GM23338 (cell line): ENCODE measurements around the gene AVPR2. TPM values are rescaled to one million over a fixed set of nuclear protein-coding genes. Genes with fewer than 3 reads are reported as not detected.

Experiments used
- ATAC-seq: fragments of 200-7000 bp; cut with Tn5 transposase; 3 replicates; pipeline ENCODE4 v1.9.1; 2020
- DNase-seq: peaks from one replicate; pipeline ENCODE4 v3.0.0-alpha.2; 2015; ENCODE audit warnings: low spot score
- H2AFZ ChIP-seq: fragments of 200-600 bp; sonication (generic); 2 replicates; pipeline ENCODE4 v1.8.0; 2016; ENCODE audit warnings: antibody characterized with exemption, mild to moderate bottlenecking, moderate library complexity
- H3F3A ChIP-seq: fragments of 200-600 bp; sonication (generic); replicated peaks from 2 replicates; pipeline ENCODE4 v1.8.0; 2017; ENCODE audit warnings: antibody characterized with exemption, mixed run types, low read depth
- H3K27ac ChIP-seq: fragments of 200-600 bp; sonication (generic); 2 replicates; pipeline ENCODE4 v1.6.1; 2016; ENCODE audit warnings: low read depth
- H3K27me3 ChIP-seq: fragments of 200-600 bp; sonication (generic); 2 replicates; pipeline ENCODE4 v1.8.0; 2016; ENCODE audit warnings: mild to moderate bottlenecking, mixed run types, moderate library complexity; ENCODE audit not compliant: insufficient read depth
- H3K36me3 ChIP-seq: fragments of 200-600 bp; sonication (generic); 2 replicates; pipeline ENCODE4 v1.8.0; 2016; ENCODE audit warnings: mild to moderate bottlenecking; ENCODE audit not compliant: insufficient read depth
- H3K4me1 ChIP-seq: fragments of 200-600 bp; sonication (generic); 2 replicates; pipeline ENCODE4 v1.8.0; 2016; ENCODE audit warnings: mild to moderate bottlenecking, moderate library complexity; ENCODE audit not compliant: insufficient read depth
- H3K4me2 ChIP-seq: fragments of 200-600 bp; sonication (generic); 2 replicates; pipeline ENCODE4 v1.7.1; 2017; ENCODE audit warnings: mixed run types
- H3K4me3 ChIP-seq: fragments of 200-600 bp; sonication (generic); 2 replicates; pipeline ENCODE4 v1.6.1; 2016; ENCODE audit warnings: mixed run types
- H3K79me2 ChIP-seq: fragments of 200-600 bp; sonication (generic); replicated peaks from 2 replicates; pipeline ENCODE4 v1.8.0; 2017; ENCODE audit warnings: mild to moderate bottlenecking; ENCODE audit not compliant: insufficient read depth
- H3K9me2 ChIP-seq: fragments of 200-600 bp; sonication (generic); 2 replicates; pipeline ENCODE4 v1.8.0; 2017; ENCODE audit not compliant: insufficient read depth
- H4K20me1 ChIP-seq: fragments of 200-600 bp; sonication (generic); replicated peaks from 2 replicates; pipeline ENCODE4 v1.8.0; 2017; ENCODE audit warnings: mild to moderate bottlenecking; ENCODE audit not compliant: insufficient read depth
- H3K27ac Mint-ChIP-seq: 2 replicates; pipeline ENCODE4 v1.8.0; 2020; ENCODE audit warnings: inconsistent platforms, mild to moderate bottlenecking, moderate library complexity, mixed read lengths
- H3K27me3 Mint-ChIP-seq: 3 replicates; pipeline ENCODE4 v1.8.0; 2022; ENCODE audit warnings: low read depth, mild to moderate bottlenecking, moderate library complexity, mixed read lengths, inconsistent platforms; ENCODE audit not compliant: insufficient read depth, poor library complexity
- H3K36me3 Mint-ChIP-seq: 3 replicates; pipeline ENCODE4 v1.8.0; 2021; ENCODE audit warnings: low read depth, mild to moderate bottlenecking, inconsistent platforms, moderate library complexity, mixed read lengths
- H3K4me1 Mint-ChIP-seq: 3 replicates; pipeline ENCODE4 v1.8.0; 2020; ENCODE audit warnings: mild to moderate bottlenecking, inconsistent platforms, mixed read lengths
- H3K4me3 Mint-ChIP-seq: 3 replicates; pipeline ENCODE4 v1.8.0; 2021; ENCODE audit warnings: moderate library complexity, mild to moderate bottlenecking, inconsistent platforms, mixed read lengths
- H3K9me3 Mint-ChIP-seq: 3 replicates; pipeline ENCODE4 v1.8.0; 2020; ENCODE audit warnings: moderate library complexity, mild to moderate bottlenecking, inconsistent platforms, mixed read lengths
- CREB1 ChIP-seq: fragments of 250-450 bp; sonication (Bioruptor Pico); IDR thresholded peaks from 2 replicates; pipeline ENCODE4 v1.5.0; 2020; ENCODE audit warnings: low read depth, mild to moderate bottlenecking, moderate library complexity
- CTCF ChIP-seq, 2 experiments: fragments of 200-600 bp in 1 of 2; sonication (generic) in 1 of 2; conservative IDR thresholded peaks; 2 replicates each; pipeline versions ENCODE4 v1.5.1 to v1.6.1; 2016 to 2017; ENCODE audit warnings: antibody characterized with exemption in 2 of 2, low read depth in 2 of 2, mild to moderate bottlenecking in 2 of 2, moderate library complexity in 1 of 2
- ETS1 ChIP-seq: IDR thresholded peaks from 2 replicates; pipeline ENCODE4 v1.6.1; 2016; ENCODE audit warnings: antibody characterized with exemption
- EZH2 ChIP-seq: fragments of 200-600 bp; sonication (generic); IDR thresholded peaks from one replicate; pipeline ENCODE4 v1.8.0; 2017; ENCODE audit warnings: antibody characterized with exemption, mild to moderate bottlenecking, low read depth; ENCODE audit not compliant: unreplicated experiment
- EZH2phosphoT487 ChIP-seq: fragments of 200-600 bp; sonication (generic); IDR thresholded peaks from one replicate; pipeline ENCODE4 v1.8.1; 2018; ENCODE audit warnings: antibody characterized with exemption; ENCODE audit not compliant: unreplicated experiment
- JUNB ChIP-seq: IDR thresholded peaks from one replicate; pipeline ENCODE4 v1.6.1; 2016; ENCODE audit warnings: antibody characterized with exemption; ENCODE audit not compliant: unreplicated experiment
- NANOG ChIP-seq: IDR thresholded peaks from 2 replicates; pipeline ENCODE4 v1.6.1; 2016; ENCODE audit warnings: antibody characterized with exemption, borderline replicate concordance
- POLR2AphosphoS5 ChIP-seq: IDR thresholded peaks from 2 replicates; pipeline ENCODE4 v1.6.1; 2016; ENCODE audit warnings: antibody characterized with exemption, low read depth
- STAT1 ChIP-seq: IDR thresholded peaks from one replicate; pipeline ENCODE4 v1.6.1; 2016; ENCODE audit warnings: antibody characterized with exemption; ENCODE audit not compliant: unreplicated experiment
- ZNF462 ChIP-seq: fragments of 250-450 bp; sonication (Bioruptor Pico); IDR thresholded peaks from 2 replicates; pipeline ENCODE4 v1.5.0; 2020; ENCODE audit warnings: mild to moderate bottlenecking, moderate library complexity
- polyA plus RNA-seq: library from polyadenylated mRNA; unstranded; fragments of >200 nt; fragmentation: Nextera tagmentation; extraction: Ambion mirVana; gene quantifications from 2 replicates; pipeline ENCODE4 v1.2.1, GENCODE V29; 2016
- total RNA-seq: library from RNA; depleted of rRNA; stranded (reverse); fragments of >200 nt; shearing (Covaris generic); gene quantifications from 2 replicates; pipeline ENCODE4 v1.2.3, GENCODE V29; 2014
- TF ChIP-seq, protein P1 (sequence below): IDR thresholded peaks from one replicate; pipeline ENCODE4 v1.6.1; 2018; ENCODE audit warnings: antibody characterized with exemption; ENCODE audit not compliant: unreplicated experiment

AVPR2 gene
- total and polyA plus RNA-seq, 2 experiments from 2014 or later: not detected

- TF ChIP-seq CTCF (conservative IDR thresholded peaks at IDR 0.05; ENCODE audit: low read depth in 2 of 2): no peak
- TF ChIP-seq NANOG: no peak
- TF ChIP-seq, protein P1, sequence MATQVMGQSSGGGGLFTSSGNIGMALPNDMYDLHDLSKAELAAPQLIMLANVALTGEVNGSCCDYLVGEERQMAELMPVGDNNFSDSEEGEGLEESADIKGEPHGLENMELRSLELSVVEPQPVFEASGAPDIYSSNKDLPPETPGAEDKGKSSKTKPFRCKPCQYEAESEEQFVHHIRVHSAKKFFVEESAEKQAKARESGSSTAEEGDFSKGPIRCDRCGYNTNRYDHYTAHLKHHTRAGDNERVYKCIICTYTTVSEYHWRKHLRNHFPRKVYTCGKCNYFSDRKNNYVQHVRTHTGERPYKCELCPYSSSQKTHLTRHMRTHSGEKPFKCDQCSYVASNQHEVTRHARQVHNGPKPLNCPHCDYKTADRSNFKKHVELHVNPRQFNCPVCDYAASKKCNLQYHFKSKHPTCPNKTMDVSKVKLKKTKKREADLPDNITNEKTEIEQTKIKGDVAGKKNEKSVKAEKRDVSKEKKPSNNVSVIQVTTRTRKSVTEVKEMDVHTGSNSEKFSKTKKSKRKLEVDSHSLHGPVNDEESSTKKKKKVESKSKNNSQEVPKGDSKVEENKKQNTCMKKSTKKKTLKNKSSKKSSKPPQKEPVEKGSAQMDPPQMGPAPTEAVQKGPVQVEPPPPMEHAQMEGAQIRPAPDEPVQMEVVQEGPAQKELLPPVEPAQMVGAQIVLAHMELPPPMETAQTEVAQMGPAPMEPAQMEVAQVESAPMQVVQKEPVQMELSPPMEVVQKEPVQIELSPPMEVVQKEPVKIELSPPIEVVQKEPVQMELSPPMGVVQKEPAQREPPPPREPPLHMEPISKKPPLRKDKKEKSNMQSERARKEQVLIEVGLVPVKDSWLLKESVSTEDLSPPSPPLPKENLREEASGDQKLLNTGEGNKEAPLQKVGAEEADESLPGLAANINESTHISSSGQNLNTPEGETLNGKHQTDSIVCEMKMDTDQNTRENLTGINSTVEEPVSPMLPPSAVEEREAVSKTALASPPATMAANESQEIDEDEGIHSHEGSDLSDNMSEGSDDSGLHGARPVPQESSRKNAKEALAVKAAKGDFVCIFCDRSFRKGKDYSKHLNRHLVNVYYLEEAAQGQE: no peak
- TF ChIP-seq STAT1: no peak
- no peak for TF ChIP-seq POLR2AphosphoS5
- no peak for TF ChIP-seq EZH2phosphoT487
- no peak for TF ChIP-seq ETS1
- no peak for TF ChIP-seq CREB1 (CRISPR knock-in tag)
- TF ChIP-seq JUNB: no peak
- no peak for TF ChIP-seq EZH2
Measured at GRCh38 chrX:153880440-153880815, 24.0 kb upstream of the AVPR2 start (continued).

GRCh38 chrX:153881281-153881680 is 23.2 kb upstream of the AVPR2 start:
- H3K4me1 Mint-ChIP-seq: peaks cover 48% of the 10 kb centered on the region
- no peak overlapping the region; the same call in 2 of the 3 replicates for H3K4me3 Mint-ChIP-seq
- H3K36me3 Mint-ChIP-seq: no peaks in the 10 kb centered on the region; the same call in 2 of the 3 replicates
- Histone ChIP-seq H3K27me3 (no peaks in the 10 kb centered on the region), H3K4me2 (no peak overlapping the region), H3K36me3 (no peaks in the 10 kb centered on the region), H4K20me1 (no peaks in the 10 kb centered on the region), H2AFZ (no peak overlapping the region), H3K27ac (no peak overlapping the region), H3K79me2 (no peaks in the 10 kb centered on the region), H3K9me2 (no peaks in the 10 kb centered on the region), H3F3A (no peaks in the 10 kb centered on the region), H3K4me1 (peaks cover 27% of the 10 kb centered on the region; the same call in 1 of the 2 replicates), H3K4me3 (no peak overlapping the region)
- no peak for TF ChIP-seq EZH2
- TF ChIP-seq POLR2AphosphoS5: no peak
- TF ChIP-seq ZNF462 (CRISPR knock-in tag): no peak
- ATAC-seq (no peak), DNase-seq (no peak)
- no peak overlapping the region for H3K27ac Mint-ChIP-seq
- H3K9me3 Mint-ChIP-seq: no peaks in the 10 kb centered on the region
- H3K27me3 Mint-ChIP-seq: peaks cover 14% of the 10 kb centered on the region
